Gastrocnemius medialis (tissue), 4 donors: ENCODE measurements around the gene PPP2R5E. TPM values are rescaled to one million over a fixed set of nuclear protein-coding genes. Genes with fewer than 3 reads are reported as not detected.

Experiments
- ATAC-seq, 2 donors: fragments of 150-250 bp; one replicate each; pipeline ENCODE4 v1.9.1; 2016
- DNase-seq, 2 donors: peaks; one replicate each; pipeline ENCODE4 v3.0.0-alpha.2; 2019
- H3K27ac ChIP-seq, 4 donors: fragments of 200-600 bp; sonication (generic); 1 replicate in 1 of 4; 2 replicates in 3 of 4; pipeline ENCODE4 v1.5.1; 2016 to 2018; ENCODE audit warnings: mild to moderate bottlenecking in 2 of 4, moderate library complexity in 1 of 4
- H3K27me3 ChIP-seq, 3 donors: fragments of 200-600 bp; sonication (generic) in 2 of 3; 1 replicate in 1 of 3; 2 replicates in 2 of 3; pipeline versions ENCODE4 v1.5.1 to v1.6.0; 2016 to 2019; ENCODE audit warnings: mild to moderate bottlenecking in 1 of 3, moderate library complexity in 1 of 3
- H3K36me3 ChIP-seq, 2 donors: fragments of 200-600 bp; sonication (generic) in 1 of 2; one replicate each; pipeline ENCODE4 v1.5.1; 2017 to 2018
- H3K4me1 ChIP-seq, 2 donors: fragments of 200-600 bp; sonication (generic) in 1 of 2; one replicate each; pipeline ENCODE4 v1.5.1; 2016 to 2017; ENCODE audit warnings: mild to moderate bottlenecking in 2 of 2
- H3K4me3 ChIP-seq, 4 donors: fragments of 200-600 bp; sonication (generic) in 3 of 4; 1 replicate in 1 of 4; 2 replicates in 3 of 4; pipeline ENCODE4 v1.5.1; 2016 to 2019; ENCODE audit warnings: mild to moderate bottlenecking in 2 of 4
- H3K9me3 ChIP-seq, 3 donors: fragments of 200-600 bp; sonication (generic) in 2 of 3; 1 replicate in 1 of 3; 2 replicates in 2 of 3; pipeline ENCODE4 v1.5.1; 2016 to 2019
- POLR2A ChIP-seq, 2 donors: fragments of 450-650 bp; IDR thresholded peaks; one replicate each; pipeline ENCODE4 v1.6.1; 2017; ENCODE audit warnings: antibody characterized with exemption in 2 of 2, mild to moderate bottlenecking in 2 of 2, moderate library complexity in 2 of 2
- in situ Hi-C, 4 donors: fragments of 200-750 bp; cut with MboI; loops; one replicate each; pipeline versions ENCODE4 v1.15.0 to v1.8.0; 2017; ENCODE audit warnings: low sequenced_read_pairs in 4 of 4
- intact Hi-C: fragments of 100-400 bp; cut with DNase I; formaldehyde crosslinking; loops from one replicate; pipeline ENCODE4 v1.15.1; 2023; ENCODE audit warnings: low total_unique reads
- total RNA-seq, 4 donors: library from RNA; depleted of rRNA; stranded (reverse); fragments of >200 nt; gene quantifications; one replicate each; pipeline versions ENCODE4 v1.1.0 to v1.2.3, GENCODE V29; 2016
- TF ChIP-seq, protein P1 (sequence below), 5 experiments: fragments of 450-650 bp in 3 of 5; fragments of 200-600 bp in 2 of 5; sonication (generic) in 2 of 5; IDR thresholded peaks in 4 of 5; conservative IDR thresholded peaks in 1 of 5; 1 replicate in 4 of 5; 2 replicates in 1 of 5; pipeline ENCODE4 v1.5.1; 2016 to 2019; ENCODE audit warnings: antibody characterized with exemption in 5 of 5, mild to moderate bottlenecking in 3 of 5, moderate library complexity in 3 of 5

Gene PPP2R5E
- total RNA-seq, 4 donors from 2014 or later: 14.6 to 25.8 (median 22.3) TPM

DNA sequence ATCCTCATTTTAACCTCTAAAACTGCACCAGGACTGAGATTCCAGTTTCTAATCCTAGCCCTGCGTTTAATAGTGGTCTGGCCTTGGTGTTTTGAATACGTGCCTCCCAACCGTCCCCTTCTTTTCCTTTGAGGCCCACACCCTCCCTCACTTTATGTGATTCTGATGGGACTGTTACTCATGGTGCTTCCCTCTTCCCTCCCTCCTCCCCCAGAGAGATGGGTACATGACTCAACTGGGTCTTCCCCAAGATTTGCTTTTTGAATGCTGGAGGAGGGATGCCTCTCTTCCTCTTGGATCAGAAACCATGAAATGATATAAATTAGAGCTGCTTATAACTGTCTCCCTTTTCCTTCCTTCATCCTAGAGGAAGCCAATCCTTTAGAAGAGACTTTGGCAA lies 8.2 kb upstream of the PPP2R5E start:
- ATAC-seq: no peak
- no peaks in the 10 kb centered on the region for H3K9me3 ChIP-seq
- H3K4me1 ChIP-seq: no peaks in the 10 kb centered on the region
- in situ Hi-C loops: no loop called here
- H3K27ac ChIP-seq: no peak overlapping the region
- DNase-seq: no peak
- TF ChIP-seq POLR2A (IDR thresholded peaks at IDR 0.05): no peak
- TF ChIP-seq, protein P1, sequence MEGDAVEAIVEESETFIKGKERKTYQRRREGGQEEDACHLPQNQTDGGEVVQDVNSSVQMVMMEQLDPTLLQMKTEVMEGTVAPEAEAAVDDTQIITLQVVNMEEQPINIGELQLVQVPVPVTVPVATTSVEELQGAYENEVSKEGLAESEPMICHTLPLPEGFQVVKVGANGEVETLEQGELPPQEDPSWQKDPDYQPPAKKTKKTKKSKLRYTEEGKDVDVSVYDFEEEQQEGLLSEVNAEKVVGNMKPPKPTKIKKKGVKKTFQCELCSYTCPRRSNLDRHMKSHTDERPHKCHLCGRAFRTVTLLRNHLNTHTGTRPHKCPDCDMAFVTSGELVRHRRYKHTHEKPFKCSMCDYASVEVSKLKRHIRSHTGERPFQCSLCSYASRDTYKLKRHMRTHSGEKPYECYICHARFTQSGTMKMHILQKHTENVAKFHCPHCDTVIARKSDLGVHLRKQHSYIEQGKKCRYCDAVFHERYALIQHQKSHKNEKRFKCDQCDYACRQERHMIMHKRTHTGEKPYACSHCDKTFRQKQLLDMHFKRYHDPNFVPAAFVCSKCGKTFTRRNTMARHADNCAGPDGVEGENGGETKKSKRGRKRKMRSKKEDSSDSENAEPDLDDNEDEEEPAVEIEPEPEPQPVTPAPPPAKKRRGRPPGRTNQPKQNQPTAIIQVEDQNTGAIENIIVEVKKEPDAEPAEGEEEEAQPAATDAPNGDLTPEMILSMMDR (IDR thresholded peaks at IDR 0.05 in 4 of 5, conservative IDR thresholded peaks at IDR 0.05 in 1 of 5): no peak
- no peaks in the 10 kb centered on the region for H3K27me3 ChIP-seq
- intact Hi-C loops: no loop called here
- no peaks in the 10 kb centered on the region for H3K36me3 ChIP-seq
- no peak overlapping the region for H3K4me3 ChIP-seq

DNA sequence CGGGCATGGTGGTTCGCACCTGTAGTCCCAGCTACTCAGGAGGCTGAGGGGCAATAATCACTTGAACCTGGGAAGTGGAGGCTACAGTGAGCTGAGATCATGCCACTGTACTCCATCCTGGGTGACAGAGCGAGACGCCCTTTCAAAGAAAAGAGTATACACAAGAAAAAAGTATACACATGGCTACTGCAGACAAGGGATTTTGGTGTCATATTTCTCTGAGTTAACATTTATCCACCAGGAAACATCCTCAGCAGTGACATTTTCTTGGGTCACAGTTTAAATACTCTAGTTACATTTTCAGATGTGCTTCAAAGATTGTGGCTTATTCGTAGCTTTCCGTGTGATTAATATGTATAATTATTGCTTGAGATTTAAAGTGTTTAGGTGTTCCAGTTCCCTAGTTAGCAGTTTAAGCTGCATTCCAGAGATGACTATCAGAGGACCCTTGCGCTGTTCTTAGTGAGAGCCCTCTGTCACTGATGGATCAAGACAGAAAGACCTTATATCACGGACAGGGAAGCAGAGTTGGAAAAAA lies 4.7 kb upstream of the PPP2R5E start:
- H3K27me3 ChIP-seq: no peaks in the 10 kb centered on the region
- no peak overlapping the region for H3K4me3 ChIP-seq
- H3K9me3 ChIP-seq: no peaks in the 10 kb centered on the region
- peaks cover 11% of the 10 kb centered on the region in 2 donors for H3K4me1 ChIP-seq
- TF ChIP-seq, protein P1 (IDR thresholded peaks at IDR 0.05 in 4 of 5, conservative IDR thresholded peaks at IDR 0.05 in 1 of 5): no peak
- no peak for TF ChIP-seq POLR2A (IDR thresholded peaks at IDR 0.05)
- intact Hi-C loops: no loop called here
- DNase-seq: no peak
- H3K36me3 ChIP-seq: no peaks in the 10 kb centered on the region
- ATAC-seq: no peak
- H3K27ac ChIP-seq: no peak overlapping the region
- in situ Hi-C loops: loop anchor here in 3 of 4 donors (5.0 to 10.0 kb wide), 3 partner anchors 97 to 163 kb away; partner anchors contain the start of gene WDR89 (in 2 of the 3)

DNA sequence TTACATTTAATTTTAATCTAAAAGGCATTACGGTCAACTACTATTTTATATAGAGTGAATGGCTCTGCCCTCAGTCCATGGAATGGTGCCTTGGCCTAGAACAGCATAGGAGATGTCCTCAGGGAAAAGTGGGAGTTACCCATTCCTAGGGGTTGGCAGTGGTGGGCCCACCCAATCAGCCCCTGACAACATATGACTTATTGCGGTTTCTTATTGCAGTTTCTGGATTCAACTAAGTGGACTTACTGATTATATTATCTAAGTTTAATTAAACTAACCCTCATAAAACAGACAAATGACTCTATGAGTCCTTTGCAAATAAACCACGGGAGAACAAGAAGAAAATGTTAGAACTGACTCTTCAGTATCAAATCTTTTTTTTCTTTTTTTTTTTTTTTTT lies 2.3 kb upstream of the PPP2R5E start:
- ATAC-seq (no peak), DNase-seq (no peak)
- TF ChIP-seq POLR2A (IDR thresholded peaks at IDR 0.05): no peak
- TF ChIP-seq, protein P1 (IDR thresholded peaks at IDR 0.05 in 4 of 5, conservative IDR thresholded peaks at IDR 0.05 in 1 of 5): no peak
- Histone ChIP-seq H3K4me3 (no peak overlapping the region), H3K27ac (no peak overlapping the region), H3K4me1 (peaks cover 28 to 30% of the 10 kb centered on the region in 2 donors), H3K27me3 (no peaks in the 10 kb centered on the region), H3K9me3 (no peaks in the 10 kb centered on the region), H3K36me3 (no peaks in the 10 kb centered on the region)
- in situ Hi-C loops: loop anchor here in 3 of 4 donors (5.0 to 10.0 kb wide), 3 partner anchors 99 to 161 kb away; partner anchors contain the start of gene WDR89 (in 2 of the 3)
- intact Hi-C loops: no loop called here

DNA sequence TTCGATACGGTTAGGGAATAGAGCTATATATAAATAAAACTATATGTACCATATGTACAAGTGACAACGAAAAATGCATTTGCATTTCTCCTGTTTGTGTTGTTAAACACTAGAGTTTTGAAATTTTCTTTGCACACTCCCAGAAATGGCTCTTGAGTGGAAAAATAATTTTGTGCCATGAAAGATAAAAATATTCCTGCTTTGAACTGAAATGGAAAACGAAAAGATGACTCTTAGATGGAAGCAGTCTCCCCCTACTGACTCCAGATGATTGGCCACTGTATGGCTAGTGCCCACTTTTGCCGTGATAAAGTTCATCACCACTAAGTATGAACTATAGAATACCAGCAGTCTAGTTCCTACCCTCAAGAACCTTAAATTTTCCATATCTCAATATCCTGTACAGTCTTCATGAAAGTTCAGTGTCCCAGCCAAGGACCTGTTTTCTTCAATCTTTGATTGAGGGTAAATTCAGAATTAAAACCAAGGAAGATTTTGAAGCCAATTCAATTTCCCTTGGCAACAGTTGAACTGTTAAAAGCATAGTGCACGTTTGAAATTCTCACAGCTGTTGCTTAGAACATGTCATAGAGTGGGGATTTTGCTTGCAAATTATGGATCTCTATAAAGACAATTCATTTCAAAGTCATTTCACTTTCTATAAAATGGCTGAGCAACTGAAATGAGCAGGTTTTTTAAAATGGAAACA lies 1.6 kb upstream of the PPP2R5E start:
- TF ChIP-seq POLR2A (IDR thresholded peaks at IDR 0.05): no peak
- TF ChIP-seq, protein P1 (IDR thresholded peaks at IDR 0.05 in 4 of 5, conservative IDR thresholded peaks at IDR 0.05 in 1 of 5): peak in 3 of 5 experiments; percentile 7 to 40 (median 35)
- H3K9me3 ChIP-seq: no peaks in the 10 kb centered on the region
- peak overlapping the region; percentile 73 to 98 (median 92) for H3K4me3 ChIP-seq
- H3K36me3 ChIP-seq: peaks cover 0 to under 1% of the 10 kb centered on the region in 2 donors
- ATAC-seq (no peak), DNase-seq (no peak)
- in situ Hi-C loops (loop anchor here in 3 of 4 donors (5.0 to 10.0 kb wide), 3 partner anchors 100 to 160 kb away; partner anchors contain the start of gene WDR89 (in 2 of the 3)), intact Hi-C loops (no loop called here)
- peaks cover 28 to 30% of the 10 kb centered on the region in 2 donors for H3K4me1 ChIP-seq
- H3K27ac ChIP-seq: no peak overlapping the region
- H3K27me3 ChIP-seq: no peaks in the 10 kb centered on the region
